ENCODE results near the gene GJB6.

GJB6 gene

DNA sequence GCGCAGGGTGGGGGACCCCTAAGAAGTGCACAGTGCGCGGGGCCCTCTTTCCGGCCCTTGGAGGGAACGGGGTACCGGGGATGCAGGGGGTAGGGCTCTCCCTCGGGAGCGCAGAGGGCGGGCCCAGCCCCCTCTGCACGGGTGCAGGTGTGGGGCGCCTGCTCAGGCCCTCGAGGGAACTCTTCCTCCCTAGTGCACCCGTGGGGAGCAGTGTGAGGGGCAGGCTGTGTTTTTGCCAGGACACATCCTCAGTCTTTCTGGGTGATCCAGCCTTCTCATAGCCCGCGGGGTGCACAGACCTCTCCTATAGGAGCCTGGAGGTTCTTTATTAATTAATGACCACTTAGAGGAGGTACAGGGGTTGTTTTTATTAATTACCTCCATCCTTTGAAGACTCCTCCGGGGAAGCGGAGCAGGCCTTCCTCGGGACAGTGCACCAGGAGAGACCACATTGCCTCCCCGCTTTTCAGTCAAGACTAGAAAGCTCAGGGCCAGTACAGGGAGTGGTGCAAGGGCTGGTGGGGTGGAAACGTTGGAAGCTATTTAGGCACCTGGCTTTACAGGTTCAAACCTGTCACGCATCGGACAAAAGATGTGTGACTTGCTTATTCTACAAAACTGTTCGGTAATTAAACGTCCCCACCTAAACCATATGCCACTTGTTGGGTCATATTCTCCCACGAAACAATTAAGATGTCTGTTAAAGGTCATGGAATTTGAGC is 598 bp upstream of the GJB6 start:
- H3K36me3 ChIP-seq (ENCODE audit: control insufficient read depth, insufficient read depth, low read length) = no peaks in the 10 kb centered on the region
- H3K27me3 ChIP-seq (replicated peaks; ENCODE audit: control insufficient read depth, insufficient read depth, low read length) = peaks cover 1% of the 10 kb centered on the region; the same call in 1 of the 2 replicates
- TF ChIP-seq CTCF (IDR thresholded peaks at IDR 0.05; ENCODE audit: insufficient read depth, low read length, poor library complexity, severe bottlenecking) = no peak
- no peak overlapping the region; the same call in 1 of the 2 replicates for H3K4me3 ChIP-seq (replicated peaks; ENCODE audit: low read depth, low read length)
- DNase-seq (ENCODE audit: extremely low read depth, insufficient read length) = no peak

DNA sequence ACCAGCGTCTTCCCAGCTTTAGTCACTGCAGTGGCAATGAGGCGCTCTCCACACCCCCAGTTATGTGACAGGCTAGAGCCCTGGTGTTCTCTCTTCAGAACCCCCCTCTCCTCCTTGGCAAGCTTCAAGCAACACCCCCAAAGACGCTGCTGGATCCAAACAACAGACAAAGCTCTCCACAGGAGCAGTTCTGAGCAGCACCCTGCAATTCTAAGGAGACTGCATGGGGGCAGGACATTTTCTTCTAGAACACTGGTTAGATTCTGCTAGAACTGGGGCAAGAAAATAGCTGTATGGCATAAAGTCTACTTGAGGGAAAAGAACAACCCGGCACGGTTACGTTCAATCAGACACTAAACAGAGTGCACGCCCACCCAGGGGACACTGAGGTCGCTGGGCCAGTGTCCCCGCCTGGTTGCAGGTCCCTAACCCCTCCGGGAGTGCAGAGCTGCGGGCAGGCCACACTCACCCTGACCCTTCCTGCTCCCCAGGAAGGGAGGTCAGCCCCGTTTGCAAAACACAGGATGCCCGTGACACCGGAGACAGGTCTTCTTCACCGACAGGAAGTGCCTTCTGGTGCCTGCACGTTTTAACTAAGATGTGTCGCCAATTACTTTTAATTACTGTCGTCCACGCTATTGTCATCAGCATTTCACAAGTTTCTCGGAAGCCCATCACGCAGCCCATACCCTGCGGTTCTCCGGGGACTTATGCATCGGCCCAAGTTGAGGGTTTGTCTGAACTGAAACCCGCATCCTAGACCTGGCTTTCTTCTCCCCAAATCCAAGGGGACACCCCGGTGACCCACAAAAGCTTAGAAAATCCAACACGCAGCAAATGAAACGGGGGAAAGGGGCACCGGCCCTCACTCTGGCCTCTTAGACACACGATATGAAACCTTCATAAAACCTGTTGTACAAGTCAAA is 943 bp downstream of the GJB6 start:
- H3K36me3 ChIP-seq (ENCODE audit: control insufficient read depth, insufficient read depth, low read length) = no peaks in the 10 kb centered on the region
- no peak for DNase-seq (ENCODE audit: extremely low read depth, insufficient read length)
- peaks cover 1% of the 10 kb centered on the region; the same call in 1 of the 2 replicates for H3K27me3 ChIP-seq (replicated peaks; ENCODE audit: control insufficient read depth, insufficient read depth, low read length)
- H3K4me3 ChIP-seq (replicated peaks; ENCODE audit: low read depth, low read length) = peak overlapping the region; percentile 11
- no peak for TF ChIP-seq CTCF (IDR thresholded peaks at IDR 0.05; ENCODE audit: insufficient read depth, low read length, poor library complexity, severe bottlenecking)

GRCh38 chr13:20227730-20228129 is 4.4 kb downstream of the GJB6 start:
- TF ChIP-seq CTCF (IDR thresholded peaks at IDR 0.05; ENCODE audit: insufficient read depth, low read length, poor library complexity, severe bottlenecking) = no peak
- no peak for DNase-seq (ENCODE audit: extremely low read depth, insufficient read length)
- Histone ChIP-seq H3K27me3 (replicated peaks; ENCODE audit: control insufficient read depth, insufficient read depth, low read length) (peaks cover 1% of the 10 kb centered on the region; the same call in 1 of the 2 replicates), H3K4me3 (replicated peaks; ENCODE audit: low read depth, low read length) (no peak overlapping the region), H3K36me3 (ENCODE audit: control insufficient read depth, insufficient read depth, low read length) (no peaks in the 10 kb centered on the region)

- H3K36me3 ChIP-seq (ENCODE audit: control insufficient read depth, insufficient read depth, low read length) = no peaks in the 10 kb centered on the region
- no peak for DNase-seq (ENCODE audit: extremely low read depth, insufficient read length)
- no peak overlapping the region for H3K4me3 ChIP-seq (replicated peaks; ENCODE audit: low read depth, low read length)
- H3K27me3 ChIP-seq (replicated peaks; ENCODE audit: control insufficient read depth, insufficient read depth, low read length) = peaks cover 1% of the 10 kb centered on the region; the same call in 1 of the 2 replicates
- no peak for TF ChIP-seq CTCF (IDR thresholded peaks at IDR 0.05; ENCODE audit: insufficient read depth, low read length, poor library complexity, severe bottlenecking)
Observed at GRCh38 chr13:20227288-20227687, 4.8 kb downstream of the GJB6 start.

DNA sequence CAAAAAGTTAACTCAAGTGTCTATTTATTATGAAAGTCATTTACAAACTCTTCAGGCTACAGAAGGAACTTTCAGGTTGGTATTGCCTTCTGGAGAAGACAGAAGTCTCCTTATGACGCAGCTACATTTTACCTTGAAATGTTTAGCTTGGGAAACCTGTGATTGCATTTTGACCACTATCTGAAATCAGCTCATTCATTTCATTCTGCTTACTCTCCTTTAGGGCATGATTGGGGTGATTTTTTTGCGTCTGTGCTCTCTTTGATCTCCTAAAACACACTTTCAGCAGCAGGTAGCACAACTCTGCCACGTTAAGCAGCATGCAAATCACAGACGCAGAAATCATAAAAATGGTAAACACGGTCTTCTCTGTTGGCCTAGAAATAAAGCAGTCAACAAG is 9.6 kb downstream of the GJB6 start:
- no peaks in the 10 kb centered on the region for H3K36me3 ChIP-seq (ENCODE audit: control insufficient read depth, insufficient read depth, low read length)
- TF ChIP-seq CTCF (IDR thresholded peaks at IDR 0.05; ENCODE audit: insufficient read depth, low read length, poor library complexity, severe bottlenecking) = no peak
- H3K27me3 ChIP-seq (replicated peaks; ENCODE audit: control insufficient read depth, insufficient read depth, low read length) = no peaks in the 10 kb centered on the region; the same call in 1 of the 2 replicates
- no peak overlapping the region for H3K4me3 ChIP-seq (replicated peaks; ENCODE audit: low read depth, low read length)
- DNase-seq (ENCODE audit: extremely low read depth, insufficient read length) = no peak
